IMR-90 (cell line): ENCODE measurements around the gene SAA4. TPM values are rescaled to one million over a fixed set of nuclear protein-coding genes. Genes with fewer than 3 reads are reported as not detected.

Source experiments
- ATAC-seq: fragments of 200-7000 bp; cut with Tn5 transposase; 2 replicates; pipeline ENCODE4 v1.9.1; 2020; ENCODE audit warnings: low read depth, mild to moderate bottlenecking, moderate library complexity
- BruUV-seq: library from RNA; stranded (reverse); fragments of 400-500 nt; replicated peaks from 2 replicates; lab custom pipeline; 2021; lab: Mats Ljungman, UMichigan
- CTCF ChIA-PET: fragments of 300-600 bp; formaldehyde crosslinking; extraction: SDS; loops from one replicate; lab custom pipeline; 2021; ENCODE audit warnings: antibody characterized with exemption; lab: Yijun Ruan, JAX
- POLR2A ChIA-PET: fragments of 300-600 bp; sonication (Branson Sonifier 250); formaldehyde crosslinking; loops from one replicate; lab custom pipeline; 2022; ENCODE audit warnings: antibody characterized with exemption; ENCODE audit not compliant: unreplicated experiment; lab: Charles Lee
- DNase-seq: peaks from one replicate; pipeline ENCODE4 v3.0.0; 2013
- H2AFZ ChIP-seq: replicated peaks from 2 replicates; pipeline ENCODE3; 2013; ENCODE audit warnings: low read length, mild to moderate bottlenecking; ENCODE audit not compliant: poor library complexity
- H2AK5ac ChIP-seq: 2 replicates; pipeline ENCODE4 v1.6.1; 2013; ENCODE audit warnings: low read depth, low read length, inconsistent platforms
- H2AK9ac ChIP-seq: replicated peaks from 2 replicates; pipeline ENCODE3; 2013; ENCODE audit warnings: mild to moderate bottlenecking, low read depth, low read length, moderate library complexity; ENCODE audit not compliant: poor library complexity
- H2BK120ac ChIP-seq: 2 replicates; pipeline ENCODE4 v1.6.1; 2013; ENCODE audit warnings: low read depth, low read length, inconsistent platforms
- H2BK15ac ChIP-seq: 3 replicates; pipeline ENCODE4 v1.6.1; 2013; ENCODE audit warnings: low read depth, low read length, inconsistent platforms
- H2BK20ac ChIP-seq: 2 replicates; pipeline ENCODE4 v1.6.1; 2013; ENCODE audit warnings: low read depth, mild to moderate bottlenecking, inconsistent platforms, low read length, moderate library complexity
- H2BK5ac ChIP-seq: 2 replicates; pipeline ENCODE4 v1.6.1; 2013; ENCODE audit warnings: mild to moderate bottlenecking, low read depth, low read length, inconsistent platforms; ENCODE audit not compliant: poor library complexity, severe bottlenecking
- H3K14ac ChIP-seq: replicated peaks from 2 replicates; pipeline ENCODE4 v1.6.1; 2013; ENCODE audit warnings: low read depth, low read length, inconsistent platforms
- H3K18ac ChIP-seq: 2 replicates; pipeline ENCODE4 v1.6.1; 2013; ENCODE audit warnings: low read depth, low read length, control low read depth
- H3K23ac ChIP-seq: 2 replicates; pipeline ENCODE4 v1.6.1; 2013; ENCODE audit warnings: low read depth, low read length, inconsistent platforms
- H3K27ac ChIP-seq: 2 replicates; pipeline ENCODE4 v1.5.1; 2013; ENCODE audit warnings: mild to moderate bottlenecking, control low read depth, low read length; ENCODE audit not compliant: insufficient read depth
- H3K27me3 ChIP-seq: 2 replicates; pipeline ENCODE4 v1.6.1; 2013; ENCODE audit warnings: low read length; ENCODE audit not compliant: control insufficient read depth, insufficient read depth
- H3K36me3 ChIP-seq: 2 replicates; pipeline ENCODE4 v1.6.1; 2013; ENCODE audit warnings: low read length, mixed read lengths; ENCODE audit not compliant: control insufficient read depth, insufficient read depth
- H3K4ac ChIP-seq: 2 replicates; pipeline ENCODE4 v1.6.1; 2013; ENCODE audit warnings: low read depth, low read length, inconsistent platforms
- H3K4me1 ChIP-seq: 2 replicates; pipeline ENCODE4 v1.6.1; 2013; ENCODE audit warnings: low read length, mixed read lengths; ENCODE audit not compliant: control insufficient read depth, insufficient read depth
- H3K4me2 ChIP-seq: 2 replicates; pipeline ENCODE4 v1.6.1; 2013; ENCODE audit warnings: low read depth, mild to moderate bottlenecking, control low read depth, low read length, moderate library complexity
- H3K4me3 ChIP-seq: 2 replicates; pipeline ENCODE4 v1.5.1; 2013; ENCODE audit warnings: low read depth, mild to moderate bottlenecking, control low read depth, low read length, moderate library complexity; ENCODE audit not compliant: insufficient read depth
- H3K56ac ChIP-seq: 2 replicates; pipeline ENCODE4 v1.6.1; 2013; ENCODE audit warnings: low read length, inconsistent platforms; ENCODE audit not compliant: insufficient read depth; ENCODE audit errors: extremely low read depth
- H3K79me1 ChIP-seq, 2 experiments: 2 replicates each; pipeline ENCODE4 v1.6.1; 2013; ENCODE audit warnings: low read length in 2 of 2, inconsistent platforms in 1 of 2, low read depth in 1 of 2
- H3K9ac ChIP-seq: 2 replicates; pipeline ENCODE4 v1.6.1; 2013; ENCODE audit warnings: low read depth, low read length, control low read depth
- H3K9me1 ChIP-seq: 2 replicates; pipeline ENCODE4 v1.6.1; 2013; ENCODE audit warnings: low read length, inconsistent platforms; ENCODE audit not compliant: insufficient read depth
- H3K9me3 ChIP-seq: 2 replicates; pipeline ENCODE4 v1.6.1; 2013; ENCODE audit warnings: low read length; ENCODE audit not compliant: control insufficient read depth, insufficient read depth
- H4K20me1 ChIP-seq: 2 replicates; pipeline ENCODE4 v1.6.1; 2013; ENCODE audit warnings: low read length, inconsistent platforms; ENCODE audit not compliant: insufficient read depth
- H4K5ac ChIP-seq: 2 replicates; pipeline ENCODE4 v1.6.1; 2013; ENCODE audit warnings: mild to moderate bottlenecking, low read depth, low read length, control low read depth
- H4K8ac ChIP-seq, 2 experiments: 2 replicates each; pipeline ENCODE4 v1.6.1; 2013; ENCODE audit warnings: low read depth in 2 of 2, low read length in 2 of 2, control low read depth in 1 of 2, inconsistent platforms in 1 of 2
- H4K91ac ChIP-seq: 2 replicates; pipeline ENCODE4 v1.6.1; 2013; ENCODE audit warnings: low read depth, low read length, inconsistent platforms; ENCODE audit not compliant: insufficient read depth
- BHLHE40 ChIP-seq: fragments of 150-350 bp; IDR thresholded peaks from 2 replicates; pipeline ENCODE4 v1.6.1; 2016; ENCODE audit warnings: mild to moderate bottlenecking, low read depth, low read length
- CHD1 ChIP-seq: IDR thresholded peaks from 2 replicates; pipeline ENCODE4 v1.6.1; 2012; ENCODE audit warnings: low read depth, low read length, improper control_type of control experiment
- CTCF ChIP-seq: conservative IDR thresholded peaks from 2 replicates; pipeline ENCODE4 v1.5.1; 2012; ENCODE audit warnings: mild to moderate bottlenecking, low read depth, low read length, improper control_type of control experiment
- ELK1 ChIP-seq: fragments of 150-350 bp; IDR thresholded peaks from 2 replicates; pipeline ENCODE4 v1.6.1; 2016; ENCODE audit warnings: low read depth, mild to moderate bottlenecking, low read length, moderate library complexity, borderline replicate concordance
- FOS ChIP-seq: fragments of 150-350 bp; IDR thresholded peaks from 2 replicates; pipeline ENCODE4 v1.6.1; 2016; ENCODE audit warnings: low read depth, low read length
- MAFK ChIP-seq: IDR thresholded peaks from 2 replicates; pipeline ENCODE4 v1.6.1; 2012; ENCODE audit warnings: low read depth, low read length, improper control_type of control experiment
- MAZ ChIP-seq: IDR thresholded peaks from 2 replicates; pipeline ENCODE4 v1.6.1; 2012; ENCODE audit warnings: low read depth, mild to moderate bottlenecking, low read length, improper control_type of control experiment, moderate library complexity, borderline replicate concordance
- NFE2L2 ChIP-seq: fragments of 150-350 bp; IDR thresholded peaks from 2 replicates; pipeline ENCODE4 v1.6.1; 2016; ENCODE audit warnings: low read depth, mild to moderate bottlenecking, low read length
- POLR2A ChIP-seq: IDR thresholded peaks from 2 replicates; pipeline ENCODE4 v1.6.1; 2012; ENCODE audit warnings: mild to moderate bottlenecking, low read depth, low read length
- RAD21 ChIP-seq: IDR thresholded peaks from 2 replicates; pipeline ENCODE4 v1.6.1; 2012; ENCODE audit warnings: low read length, improper control_type of control experiment
- SMC3 ChIP-seq: fragments of 150-350 bp; IDR thresholded peaks from 2 replicates; pipeline ENCODE4 v1.6.1; 2016; ENCODE audit warnings: low read depth, mild to moderate bottlenecking, antibody characterized with exemption, low read length, moderate library complexity
- WGBS, 2 experiments: methylation state at CpG; one replicate each; pipeline versions ENCODE4 v1.1.5 to v1.1.7; 2013; ENCODE audit warnings: missing lambda C conversion rate in 2 of 2; ENCODE audit not compliant: insufficient read length in 1 of 2; ENCODE audit errors: extremely low coverage in 2 of 2; 5-methylcytosine and 5-hydroxymethylcytosine counted together
- dilution Hi-C: fragments of 300-500 bp; cut with HindIII; formaldehyde crosslinking; loops from one replicate; pipeline ENCODE4 v1.14.3; 2018; ENCODE audit warnings: low sequenced_read_pairs; ENCODE audit not compliant: unreplicated experiment
- in situ Hi-C: fragments of 300-500 bp; cut with MboI; formaldehyde crosslinking; loops from 3 replicates; pipeline ENCODE4 v1.14.3; 2019; ENCODE audit warnings: low sequenced_read_pairs, inconsistent platforms, mixed read lengths
- intact Hi-C: fragments of 100-400 bp; cut with micrococcal nuclease; formaldehyde crosslinking; loops from 2 replicates; pipeline ENCODE4 v1.10.0; 2022
- polyA plus RNA-seq, 3 experiments: library from polyadenylated mRNA; depleted of rRNA; stranded (reverse); fragments of >200 nt; gene quantifications; 2 replicates each; pipeline ENCODE4 v1.2.3, GENCODE V29; 2012; ENCODE audit warnings: low replicate concordance in 1 of 3
- total RNA-seq: library from RNA; depleted of rRNA; stranded (reverse); fragments of >200 nt; gene quantifications from 2 replicates; pipeline ENCODE4 v1.2.3, GENCODE V29; 2012

SAA4 gene
- total and polyA plus RNA-seq, 2 of the 4 experiments (the other 2 are of a cell fraction): not detected

GRCh38 chr11:18254781-18255361 lies 18.3 kb upstream of the SAA4 start:
- H3K4me3 ChIP-seq: no peak overlapping the region
- BruUV-seq: no TSS peak
- H3K56ac ChIP-seq: no peak overlapping the region
- no peaks in the 10 kb centered on the region for H3K36me3 ChIP-seq
- ChIA-PET POLR2A (no interaction called here), CTCF (no interaction called here)
- no peak overlapping the region for H2BK15ac ChIP-seq
- no peak overlapping the region for H2BK120ac ChIP-seq
- H3K4me2 ChIP-seq: no peak overlapping the region
- no peak overlapping the region for H2BK20ac ChIP-seq
- H3K14ac ChIP-seq: no peak overlapping the region
- H3K9me3 ChIP-seq: no peaks in the 10 kb centered on the region
- H3K27ac ChIP-seq: no peak overlapping the region
- no peak overlapping the region for H2AK5ac ChIP-seq
- WGBS, 2 experiments: 25% methylated on average over 2 of the region's 2 CpGs; no CpG with 5 or more reads in 1 of the 2 experiments
- H4K8ac ChIP-seq: no peak overlapping the region
- H3K4ac ChIP-seq: no peak overlapping the region
- no peak for TF ChIP-seq RAD21
- TF ChIP-seq CTCF: no peak
- TF ChIP-seq SMC3: no peak
- TF ChIP-seq POLR2A: no peak
- no peak for TF ChIP-seq MAZ
- TF ChIP-seq BHLHE40: no peak
- no peak for TF ChIP-seq MAFK
- no peak for TF ChIP-seq ELK1
- no peak for TF ChIP-seq FOS
- TF ChIP-seq NFE2L2: no peak
- no peak for TF ChIP-seq CHD1
- dilution Hi-C loops (no loop called here), in situ Hi-C loops (no loop called here), intact Hi-C loops (no loop called here)
- no peak overlapping the region for H3K9ac ChIP-seq
- no peak overlapping the region for H2BK5ac ChIP-seq
- no peaks in the 10 kb centered on the region for H4K20me1 ChIP-seq
- H2AK9ac ChIP-seq: no peak overlapping the region
- H3K27me3 ChIP-seq: peaks cover 6% of the 10 kb centered on the region
- no peak for DNase-seq
- H2AFZ ChIP-seq: no peak overlapping the region
- no peak overlapping the region for H3K23ac ChIP-seq
- ATAC-seq: no peak
- no peak overlapping the region for H4K91ac ChIP-seq
- H4K5ac ChIP-seq: no peak overlapping the region
- H3K79me1 ChIP-seq: no peaks in the 10 kb centered on the region
- H3K18ac ChIP-seq: no peak overlapping the region
- H3K4me1 ChIP-seq: no peaks in the 10 kb centered on the region
- H3K9me1 ChIP-seq: no peaks in the 10 kb centered on the region
